Transverse colon (tissue), 4 donors: ENCODE measurements around the gene C9orf50.

Source experiments
- EP300 ChIP-seq: sonication (generic); formaldehyde crosslinking; IDR thresholded peaks from one replicate; pipeline ENCODE4 v1.6.1; 2017; ENCODE audit warnings: antibody characterized with exemption, low read depth
- POLR2A ChIP-seq: fragments of 450-650 bp; IDR thresholded peaks from one replicate; pipeline ENCODE4 v1.6.1; 2016; ENCODE audit warnings: antibody characterized with exemption, mild to moderate bottlenecking, moderate library complexity
- POLR2AphosphoS5 ChIP-seq, 3 donors: sonication (generic); formaldehyde crosslinking; IDR thresholded peaks; one replicate each; pipeline ENCODE4 v1.6.1; 2016; ENCODE audit warnings: antibody characterized with exemption in 3 of 3
- TF ChIP-seq, protein P1 (sequence below), 5 experiments: fragments of 200-600 bp in 3 of 5; fragments of 450-650 bp in 2 of 5; sonication (generic) in 3 of 5; IDR thresholded peaks; 1 replicate in 2 of 5; 2 replicates in 3 of 5; pipeline ENCODE4 v1.5.1; 2016 to 2017; ENCODE audit warnings: antibody characterized with exemption in 5 of 5, inconsistent platforms in 3 of 5, mild to moderate bottlenecking in 2 of 5, moderate library complexity in 1 of 5

DNA sequence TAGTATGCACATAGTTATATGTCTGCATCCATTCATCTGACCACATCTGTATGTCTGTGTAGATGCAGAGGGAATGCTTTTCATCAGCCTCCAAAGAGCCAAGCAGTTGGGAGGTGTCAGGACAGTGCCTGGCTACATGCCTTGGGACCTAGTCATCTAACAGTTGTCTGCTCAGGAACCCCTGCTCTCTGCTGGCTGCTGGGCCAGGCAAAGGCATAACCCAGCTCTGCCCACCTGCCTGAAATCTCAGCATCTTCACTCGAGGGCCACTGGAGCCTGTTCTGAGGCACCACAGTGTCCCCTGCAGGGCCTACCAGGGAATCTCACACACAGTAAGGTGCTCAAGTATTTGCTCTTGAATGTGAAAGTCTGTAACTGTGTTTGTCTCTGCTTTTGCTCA, 3.7 kb downstream of the C9orf50 start:
- no peak for TF ChIP-seq EP300
- TF ChIP-seq, protein P1, sequence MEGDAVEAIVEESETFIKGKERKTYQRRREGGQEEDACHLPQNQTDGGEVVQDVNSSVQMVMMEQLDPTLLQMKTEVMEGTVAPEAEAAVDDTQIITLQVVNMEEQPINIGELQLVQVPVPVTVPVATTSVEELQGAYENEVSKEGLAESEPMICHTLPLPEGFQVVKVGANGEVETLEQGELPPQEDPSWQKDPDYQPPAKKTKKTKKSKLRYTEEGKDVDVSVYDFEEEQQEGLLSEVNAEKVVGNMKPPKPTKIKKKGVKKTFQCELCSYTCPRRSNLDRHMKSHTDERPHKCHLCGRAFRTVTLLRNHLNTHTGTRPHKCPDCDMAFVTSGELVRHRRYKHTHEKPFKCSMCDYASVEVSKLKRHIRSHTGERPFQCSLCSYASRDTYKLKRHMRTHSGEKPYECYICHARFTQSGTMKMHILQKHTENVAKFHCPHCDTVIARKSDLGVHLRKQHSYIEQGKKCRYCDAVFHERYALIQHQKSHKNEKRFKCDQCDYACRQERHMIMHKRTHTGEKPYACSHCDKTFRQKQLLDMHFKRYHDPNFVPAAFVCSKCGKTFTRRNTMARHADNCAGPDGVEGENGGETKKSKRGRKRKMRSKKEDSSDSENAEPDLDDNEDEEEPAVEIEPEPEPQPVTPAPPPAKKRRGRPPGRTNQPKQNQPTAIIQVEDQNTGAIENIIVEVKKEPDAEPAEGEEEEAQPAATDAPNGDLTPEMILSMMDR (IDR thresholded peaks at IDR 0.05), result peak in 2 of 5 experiments; percentile 9 to 21
- TF ChIP-seq POLR2AphosphoS5 (IDR thresholded peaks at IDR 0.05), result no peak
- TF ChIP-seq POLR2A, result no peak
